CD4-positive, alpha-beta T cell (primary cell): ENCODE measurements around the gene CPNE4. TPM values are rescaled to one million over a fixed set of nuclear protein-coding genes. Genes with fewer than 3 reads are reported as not detected.

Experiments used
- ATAC-seq: fragments of 200-7000 bp; cut with Tn5 transposase; one replicate; pipeline ENCODE4 v1.10.0; 2022; ENCODE audit warnings: mild to moderate bottlenecking; ENCODE audit not compliant: poor library complexity
- CTCF ChIA-PET: fragments of 350-600 bp; sonication (Branson Sonifier 250); formaldehyde crosslinking; loops from one replicate; lab custom pipeline; 2021; ENCODE audit warnings: antibody characterized with exemption, inconsistent platforms; lab: Charles Lee
- POLR2A ChIA-PET: fragments of 350-600 bp; sonication (Branson Sonifier 250); formaldehyde crosslinking; loops from one replicate; lab custom pipeline; 2021; ENCODE audit warnings: antibody characterized with exemption, inconsistent platforms; lab: Charles Lee
- DNase-seq, 14 experiments: peaks; one replicate each; pipeline ENCODE4 v3.0.0-alpha.2; 2013 to 2020; ENCODE audit warnings: mixed read lengths in 2 of 14
- H3K27ac ChIP-seq, 2 donors: one replicate each; pipeline versions ENCODE4 v1.5.1 to v1.7.0; 2013; ENCODE audit warnings: low read length in 2 of 2, low read depth in 1 of 2, mild to moderate bottlenecking in 1 of 2
- H3K27me3 ChIP-seq, 2 experiments: 1 replicate in 1 of 2; 2 replicates in 1 of 2; pipeline versions ENCODE4 v1.6.1 to v1.7.0; 2013; ENCODE audit warnings: low read length in 2 of 2, control low read depth in 1 of 2, mild to moderate bottlenecking in 1 of 2, moderate library complexity in 1 of 2; ENCODE audit not compliant: insufficient read depth in 2 of 2, control insufficient read depth in 1 of 2
- H3K36me3 ChIP-seq: one replicate; pipeline ENCODE4 v1.6.1; 2013; ENCODE audit warnings: low read length, control low read depth; ENCODE audit not compliant: insufficient read depth
- H3K4me1 ChIP-seq: one replicate; pipeline ENCODE4 v1.6.1; 2013; ENCODE audit warnings: low read length, control low read depth; ENCODE audit not compliant: insufficient read depth
- H3K4me3 ChIP-seq: one replicate; pipeline ENCODE4 v1.5.1; 2013; ENCODE audit warnings: mild to moderate bottlenecking, low read length, moderate library complexity
- H3K9me3 ChIP-seq, 2 experiments: 1 replicate in 1 of 2; 2 replicates in 1 of 2; pipeline versions ENCODE4 v1.6.1 to v1.7.0; 2013; ENCODE audit warnings: low read length in 2 of 2, mild to moderate bottlenecking in 2 of 2, control low read depth in 1 of 2, moderate library complexity in 1 of 2; ENCODE audit not compliant: control insufficient read depth in 1 of 2, insufficient read depth in 1 of 2
- H3K27ac Mint-ChIP-seq: one replicate; pipeline ENCODE4 v1.8.0; 2020; ENCODE audit warnings: mixed read lengths
- H3K27me3 Mint-ChIP-seq: one replicate; pipeline ENCODE4 v1.8.0; 2021; ENCODE audit warnings: mixed read lengths
- H3K36me3 Mint-ChIP-seq: one replicate; pipeline ENCODE4 v1.8.0; 2021; ENCODE audit warnings: low read depth, mixed read lengths
- H3K4me1 Mint-ChIP-seq: one replicate; pipeline ENCODE4 v1.8.0; 2021; ENCODE audit warnings: low read depth, mixed read lengths
- H3K4me3 Mint-ChIP-seq: one replicate; pipeline ENCODE4 v1.8.0; 2020; ENCODE audit warnings: mild to moderate bottlenecking, mixed read lengths
- H3K9me3 Mint-ChIP-seq: one replicate; pipeline ENCODE4 v1.8.0; 2020; ENCODE audit warnings: mixed read lengths
- intact Hi-C, 2 experiments: fragments of 100-400 bp; cut with DNase I in 1 of 2; cut with micrococcal nuclease in 1 of 2; formaldehyde crosslinking; loops; one replicate each; pipeline versions ENCODE4 v1.15.1 to v1.9.0; 2023 to 2025; cut with DNase I, micrococcal nuclease
- total RNA-seq, 174 experiments: library from RNA in 2 of 174; stranded (reverse) in 2 of 174; gene quantifications; one replicate each; pipeline ENCODE4 v1.2.3 and lab custom pipeline; 2021 to 2026
- TF ChIP-seq, protein P1 (sequence below): fragments of 200-600 bp; IDR thresholded peaks from one replicate; pipeline ENCODE4 v1.8.0; 2022; ENCODE audit warnings: antibody characterized with exemption, mild to moderate bottlenecking

Gene CPNE4
- total RNA-seq, 2 experiments from 2014 or later, result not detected

DNA sequence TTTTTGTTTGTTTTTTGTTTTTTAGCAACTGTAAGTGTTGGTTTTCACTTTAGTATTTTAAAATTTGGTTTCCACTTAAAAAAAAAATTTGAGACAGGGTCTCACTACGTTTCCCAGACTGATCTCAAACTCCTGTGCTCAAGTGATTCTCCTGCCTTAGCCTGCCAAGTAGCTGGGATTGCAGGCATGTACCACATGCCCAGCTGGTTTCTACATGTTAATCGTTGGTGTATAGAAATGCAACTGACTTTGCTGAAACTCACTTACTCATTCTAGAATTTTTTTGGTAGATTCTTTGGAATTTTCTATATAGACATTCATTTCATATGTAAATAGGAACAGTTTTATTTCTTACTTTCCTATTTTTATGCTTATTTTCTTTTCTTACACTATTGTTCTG lies 287.3 kb downstream of the CPNE4 start:
- no peak for ATAC-seq
- H3K27ac ChIP-seq, result no peak overlapping the region
- no peaks in the 10 kb centered on the region for H3K4me1 ChIP-seq
- intact Hi-C loops, result no loop called here
- no peak overlapping the region for H3K4me3 Mint-ChIP-seq
- H3K27me3 Mint-ChIP-seq, result peaks cover 29% of the 10 kb centered on the region
- TF ChIP-seq, protein P1, sequence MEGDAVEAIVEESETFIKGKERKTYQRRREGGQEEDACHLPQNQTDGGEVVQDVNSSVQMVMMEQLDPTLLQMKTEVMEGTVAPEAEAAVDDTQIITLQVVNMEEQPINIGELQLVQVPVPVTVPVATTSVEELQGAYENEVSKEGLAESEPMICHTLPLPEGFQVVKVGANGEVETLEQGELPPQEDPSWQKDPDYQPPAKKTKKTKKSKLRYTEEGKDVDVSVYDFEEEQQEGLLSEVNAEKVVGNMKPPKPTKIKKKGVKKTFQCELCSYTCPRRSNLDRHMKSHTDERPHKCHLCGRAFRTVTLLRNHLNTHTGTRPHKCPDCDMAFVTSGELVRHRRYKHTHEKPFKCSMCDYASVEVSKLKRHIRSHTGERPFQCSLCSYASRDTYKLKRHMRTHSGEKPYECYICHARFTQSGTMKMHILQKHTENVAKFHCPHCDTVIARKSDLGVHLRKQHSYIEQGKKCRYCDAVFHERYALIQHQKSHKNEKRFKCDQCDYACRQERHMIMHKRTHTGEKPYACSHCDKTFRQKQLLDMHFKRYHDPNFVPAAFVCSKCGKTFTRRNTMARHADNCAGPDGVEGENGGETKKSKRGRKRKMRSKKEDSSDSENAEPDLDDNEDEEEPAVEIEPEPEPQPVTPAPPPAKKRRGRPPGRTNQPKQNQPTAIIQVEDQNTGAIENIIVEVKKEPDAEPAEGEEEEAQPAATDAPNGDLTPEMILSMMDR, result no peak
- DNase-seq, result no peak
- POLR2A ChIA-PET, result no interaction called here
- no peak overlapping the region for H3K4me3 ChIP-seq
- CTCF ChIA-PET, result no interaction called here
- no peaks in the 10 kb centered on the region for H3K4me1 Mint-ChIP-seq
- no peaks in the 10 kb centered on the region for H3K36me3 Mint-ChIP-seq
- peaks cover 0 to 5% of the 10 kb centered on the region in 2 experiments for H3K27me3 ChIP-seq
- no peaks in the 10 kb centered on the region for H3K36me3 ChIP-seq
- H3K9me3 Mint-ChIP-seq, result no peaks in the 10 kb centered on the region
- H3K27ac Mint-ChIP-seq, result no peak overlapping the region
- H3K9me3 ChIP-seq, result no peaks in the 10 kb centered on the region

DNA sequence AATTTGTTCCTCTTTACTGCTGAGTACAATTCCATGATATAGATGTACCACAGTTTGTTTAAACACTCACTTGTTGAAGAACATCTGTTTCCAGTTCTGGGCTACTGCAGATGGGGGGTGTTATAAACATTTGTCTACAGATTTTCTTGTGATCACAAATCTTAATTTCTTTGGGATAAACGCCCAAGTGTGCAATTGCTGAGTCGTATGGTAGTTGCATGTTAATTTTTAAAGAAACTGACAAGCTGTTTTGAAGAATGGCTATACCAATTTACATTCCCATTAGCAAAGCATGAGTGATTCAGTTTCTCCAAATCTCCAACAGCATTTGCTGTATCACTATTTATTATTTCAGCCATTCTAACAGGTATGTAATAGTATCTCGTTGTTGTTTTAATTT lies 290.0 kb downstream of the CPNE4 start:
- Mint-ChIP-seq H3K4me3 (no peak overlapping the region), H3K27me3 (peaks cover 5% of the 10 kb centered on the region), H3K27ac (no peak overlapping the region), H3K9me3 (no peaks in the 10 kb centered on the region), H3K36me3 (no peaks in the 10 kb centered on the region), H3K4me1 (no peaks in the 10 kb centered on the region)
- ATAC-seq (no peak), DNase-seq (no peak)
- TF ChIP-seq, protein P1, result no peak
- Histone ChIP-seq H3K36me3 (no peaks in the 10 kb centered on the region), H3K4me1 (no peaks in the 10 kb centered on the region), H3K9me3 (no peaks in the 10 kb centered on the region), H3K27me3 (no peaks in the 10 kb centered on the region), H3K27ac (no peak overlapping the region), H3K4me3 (no peak overlapping the region)
- intact Hi-C loops, result no loop called here
- POLR2A ChIA-PET, result no interaction called here
- CTCF ChIA-PET, result no interaction called here

DNA sequence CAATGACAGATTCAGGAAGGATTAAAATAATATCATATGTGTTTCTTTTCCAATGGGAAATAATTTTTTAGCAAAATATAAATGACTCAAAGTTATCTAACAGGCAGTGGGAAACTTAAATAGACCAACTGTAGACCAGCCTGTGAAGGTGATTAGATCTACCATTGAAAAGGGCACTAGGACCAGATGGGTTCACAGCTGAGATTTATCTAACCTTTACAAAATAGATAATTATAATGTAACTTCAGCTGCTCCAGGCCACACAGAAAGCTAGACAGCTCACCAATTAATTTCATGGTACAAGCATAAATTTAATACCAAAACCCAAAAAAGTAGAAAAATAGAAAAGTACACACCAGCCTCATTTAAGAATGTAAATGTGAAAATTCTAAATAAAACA lies 291.7 kb downstream of the CPNE4 start:
- Mint-ChIP-seq H3K9me3 (no peaks in the 10 kb centered on the region), H3K4me3 (no peak overlapping the region), H3K27ac (no peak overlapping the region), H3K4me1 (no peaks in the 10 kb centered on the region), H3K27me3 (peaks cover 12% of the 10 kb centered on the region), H3K36me3 (no peaks in the 10 kb centered on the region)
- no peak for DNase-seq
- H3K36me3 ChIP-seq, result no peaks in the 10 kb centered on the region
- CTCF ChIA-PET, result no interaction called here
- H3K4me1 ChIP-seq, result no peaks in the 10 kb centered on the region
- TF ChIP-seq, protein P1, result no peak
- no peak for ATAC-seq
- POLR2A ChIA-PET, result no interaction called here
- intact Hi-C loops, result no loop called here
- no peaks in the 10 kb centered on the region for H3K27me3 ChIP-seq
- no peak overlapping the region for H3K4me3 ChIP-seq
- no peaks in the 10 kb centered on the region for H3K9me3 ChIP-seq
- H3K27ac ChIP-seq, result no peak overlapping the region
